A549 (cell line): Measurements from ENCODE around the gene PDLIM1. TPM values are rescaled to one million over a fixed set of nuclear protein-coding genes. Genes with fewer than 3 reads are reported as not detected.
A peak's percentile ranks its signal among the peaks of the same experiment; 100 is the strongest.

ENCODE experiments used
- ATAC-seq, 2 experiments: fragments of 200-7000 bp in 1 of 2; fragments of >200 bp in 1 of 2; cut with Nextera tagmentation in 1 of 2; cut with Tn5 transposase in 1 of 2; 3 replicates each; pipeline versions ENCODE4 v1.8.0 to v1.9.1; 2018 to 2020; ENCODE audit warnings: mild to moderate bottlenecking in 1 of 2, moderate library complexity in 1 of 2
- CTCF ChIA-PET: fragments of 300-600 bp; sonication (Branson Sonifier 250); formaldehyde crosslinking; extraction: SDS; loops from one replicate; lab custom pipeline; 2021; ENCODE audit warnings: antibody characterized with exemption, inconsistent platforms; lab: Yijun Ruan, JAX
- POLR2A ChIA-PET: fragments of 350-600 bp; formaldehyde crosslinking; extraction: SDS; loops from one replicate; lab custom pipeline; 2021; ENCODE audit warnings: antibody characterized with exemption, inconsistent platforms; lab: Yijun Ruan, JAX
- DNase-seq, 2 experiments: peaks; one replicate each; pipeline versions ENCODE4 v3.0.0 to v3.0.0-alpha.2; 2011 to 2016; ENCODE audit warnings: low read depth in 1 of 2, low spot score in 1 of 2
- FAIRE-seq: peaks from 2 replicates; lab custom pipeline; 2011; peaks lifted over from hg19 to GRCh38; lab: Jason Lieb, UNC
- H3K27ac ChIP-seq, 2 experiments: fragments of >200 bp; sonication (Bioruptor Twin); formaldehyde crosslinking; 3 replicates each; pipeline ENCODE4 v1.5.1; 2016 to 2017
- H3K4me1 ChIP-seq: fragments of >200 bp; sonication (Bioruptor Twin); formaldehyde crosslinking; 3 replicates; pipeline ENCODE4 v1.6.1; 2016
- H3K4me2 ChIP-seq: fragments of >200 bp; sonication (Bioruptor Twin); formaldehyde crosslinking; 3 replicates; pipeline ENCODE4 v1.6.1; 2016
- H3K4me3 ChIP-seq: fragments of >200 bp; sonication (Bioruptor Twin); formaldehyde crosslinking; 3 replicates; pipeline ENCODE4 v1.5.1; 2016
- H3K9me3 ChIP-seq: fragments of >200 bp; sonication (Bioruptor Twin); formaldehyde crosslinking; 3 replicates; pipeline ENCODE4 v1.6.1; 2016
- CBX2 ChIP-seq: fragments of 200-600 bp; sonication (generic); IDR thresholded peaks from 2 replicates; pipeline ENCODE4 v1.6.1; 2016; ENCODE audit warnings: low read depth, mild to moderate bottlenecking, borderline replicate concordance
- CBX8 ChIP-seq: fragments of 200-600 bp; sonication (generic); IDR thresholded peaks from 2 replicates; pipeline ENCODE4 v1.6.1; 2016
- EHF ChIP-seq: fragments of 250-450 bp; sonication (Bioruptor Pico); IDR thresholded peaks from 2 replicates; pipeline ENCODE4 v1.5.0; 2020; ENCODE audit warnings: mild to moderate bottlenecking
- EHMT2 ChIP-seq: fragments of 200-600 bp; sonication (generic); IDR thresholded peaks from 2 replicates; pipeline ENCODE4 v1.6.1; 2016; ENCODE audit warnings: antibody characterized with exemption, low read depth, mild to moderate bottlenecking, moderate library complexity
- FOSB ChIP-seq: fragments of 250-450 bp; sonication (Bioruptor Pico); IDR thresholded peaks from 2 replicates; pipeline ENCODE4 v1.5.0; 2020; ENCODE audit warnings: mild to moderate bottlenecking, moderate library complexity
- FOSL2 ChIP-seq, 2 experiments: fragments of 450-650 bp in 1 of 2; fragments of >200 bp in 1 of 2; sonication (Bioruptor Twin) in 1 of 2; formaldehyde crosslinking; IDR thresholded peaks; 2 replicates each; pipeline versions ENCODE4 v1.5.0 to v1.6.1; 2016 to 2020; ENCODE audit warnings: mild to moderate bottlenecking in 1 of 2, moderate library complexity in 1 of 2
- FOXS1 ChIP-seq: fragments of 250-450 bp; sonication (Bioruptor Pico); IDR thresholded peaks from 2 replicates; pipeline ENCODE4 v1.5.0; 2020; ENCODE audit warnings: mild to moderate bottlenecking, moderate library complexity
- GATA3 ChIP-seq: IDR thresholded peaks from 2 replicates; pipeline ENCODE4 v1.6.1; 2012; ENCODE audit warnings: borderline replicate concordance
- HOXA7 ChIP-seq: fragments of 250-450 bp; sonication (Bioruptor Pico); IDR thresholded peaks from 2 replicates; pipeline ENCODE4 v1.5.0; 2020; ENCODE audit warnings: mild to moderate bottlenecking, moderate library complexity
- JUNB ChIP-seq: fragments of >200 bp; sonication (Bioruptor Twin); formaldehyde crosslinking; IDR thresholded peaks from 2 replicates; pipeline ENCODE4 v1.6.1; 2016
- MAFK ChIP-seq: fragments of 450-650 bp; IDR thresholded peaks from 2 replicates; pipeline ENCODE4 v1.6.1; 2014; ENCODE audit not compliant: partially characterized antibody
- NFE2L2 ChIP-seq: fragments of 150-350 bp; conservative IDR thresholded peaks from 2 replicates; pipeline ENCODE4 v1.6.1; 2014; ENCODE audit warnings: low read length
- NR3C1 ChIP-seq: fragments of >200 bp; sonication (Bioruptor Twin); formaldehyde crosslinking; IDR thresholded peaks from 3 replicates; pipeline ENCODE4 v1.6.1; 2017
- PHF8 ChIP-seq: fragments of 200-600 bp; sonication (generic); IDR thresholded peaks from 2 replicates; pipeline ENCODE4 v1.6.1; 2016; ENCODE audit warnings: low read depth, mild to moderate bottlenecking, antibody characterized with exemption, moderate library complexity, borderline replicate concordance
- SREBF2 ChIP-seq: fragments of 450-650 bp; IDR thresholded peaks from 2 replicates; pipeline ENCODE4 v1.6.1; 2014; ENCODE audit warnings: mild to moderate bottlenecking, moderate library complexity
- ZSCAN20 ChIP-seq: fragments of 250-450 bp; sonication (Bioruptor Pico); IDR thresholded peaks from 2 replicates; pipeline ENCODE4 v1.8.0; 2022; ENCODE audit warnings: mild to moderate bottlenecking, moderate library complexity
- WGBS: methylation state at CpG from one replicate; pipeline ENCODE4 v1.1.6; 2017; ENCODE audit errors: missing lambda C conversion rate; 5-methylcytosine and 5-hydroxymethylcytosine counted together
- polyA plus RNA-seq, 4 experiments: library from polyadenylated mRNA; depleted of rRNA in 3 of 4; stranded (reverse); fragments of >200 nt; fragmentation: RNase III in 1 of 4; extraction: RNeasy Plus Mini Kit Qiagen cat#74134 plus additional on column Dnase treatment in 1 of 4; gene quantifications; 2 replicates in 3 of 4; 3 replicates in 1 of 4; pipeline ENCODE4 v1.2.3, GENCODE V29; 2011 to 2017
- TF ChIP-seq, protein P1 (sequence below): IDR thresholded peaks from 2 replicates; pipeline ENCODE4 v1.6.1; 2012
- TF ChIP-seq, protein P2 (sequence below): fragments of 250-450 bp; sonication (Bioruptor Pico); IDR thresholded peaks from 2 replicates; pipeline ENCODE4 v1.5.0; 2021; ENCODE audit warnings: mild to moderate bottlenecking, moderate library complexity, borderline replicate concordance
- TF ChIP-seq, protein P3 (sequence below): IDR thresholded peaks from 2 replicates; pipeline ENCODE4 v1.6.1; 2012; ENCODE audit warnings: low read depth, borderline replicate concordance
- TF ChIP-seq, protein P4 (sequence below): fragments of 450-650 bp; IDR thresholded peaks from 2 replicates; pipeline ENCODE4 v1.6.1; 2014; ENCODE audit warnings: antibody characterized with exemption

The PDLIM1 gene
- polyA plus RNA-seq, 2 of the 4 experiments (the other 2 are of a cell fraction): 92.5 to 128 TPM

DNA sequence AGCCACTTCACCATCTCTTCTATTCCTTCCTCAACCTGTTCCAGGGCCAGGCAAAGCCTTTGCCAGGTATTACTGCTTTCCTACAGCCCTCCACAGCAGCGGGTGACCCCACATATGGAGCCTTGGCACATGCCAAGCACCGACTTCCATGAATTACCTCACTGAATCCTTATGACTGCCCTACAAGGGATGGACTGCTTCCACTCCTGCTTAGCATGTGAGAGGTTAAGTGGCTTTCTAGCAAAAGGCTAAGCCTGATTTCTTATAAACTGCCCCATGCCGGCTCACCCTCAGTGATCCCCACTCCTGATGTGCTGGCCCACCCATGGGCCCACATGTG lies 44.0 kb upstream of the PDLIM1 start:
- H3K27ac ChIP-seq: peak overlapping the region; percentile 46 to 75; a peak in 5 of 6 replicates
- ATAC-seq: peak in 1 of 2 experiments; percentile 12; a peak in 2 of 6 replicates
- no peak overlapping the region for H3K4me3 ChIP-seq
- TF ChIP-seq FOXS1: no peak
- TF ChIP-seq EHF: no peak
- no peak for TF ChIP-seq MAFK
- TF ChIP-seq, protein P1, sequence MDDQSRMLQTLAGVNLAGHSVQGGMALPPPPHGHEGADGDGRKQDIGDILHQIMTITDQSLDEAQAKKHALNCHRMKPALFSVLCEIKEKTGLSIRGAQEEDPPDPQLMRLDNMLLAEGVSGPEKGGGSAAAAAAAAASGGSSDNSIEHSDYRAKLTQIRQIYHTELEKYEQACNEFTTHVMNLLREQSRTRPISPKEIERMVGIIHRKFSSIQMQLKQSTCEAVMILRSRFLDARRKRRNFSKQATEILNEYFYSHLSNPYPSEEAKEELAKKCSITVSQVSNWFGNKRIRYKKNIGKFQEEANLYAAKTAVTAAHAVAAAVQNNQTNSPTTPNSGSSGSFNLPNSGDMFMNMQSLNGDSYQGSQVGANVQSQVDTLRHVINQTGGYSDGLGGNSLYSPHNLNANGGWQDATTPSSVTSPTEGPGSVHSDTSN: no peak
- TF ChIP-seq, protein P2, sequence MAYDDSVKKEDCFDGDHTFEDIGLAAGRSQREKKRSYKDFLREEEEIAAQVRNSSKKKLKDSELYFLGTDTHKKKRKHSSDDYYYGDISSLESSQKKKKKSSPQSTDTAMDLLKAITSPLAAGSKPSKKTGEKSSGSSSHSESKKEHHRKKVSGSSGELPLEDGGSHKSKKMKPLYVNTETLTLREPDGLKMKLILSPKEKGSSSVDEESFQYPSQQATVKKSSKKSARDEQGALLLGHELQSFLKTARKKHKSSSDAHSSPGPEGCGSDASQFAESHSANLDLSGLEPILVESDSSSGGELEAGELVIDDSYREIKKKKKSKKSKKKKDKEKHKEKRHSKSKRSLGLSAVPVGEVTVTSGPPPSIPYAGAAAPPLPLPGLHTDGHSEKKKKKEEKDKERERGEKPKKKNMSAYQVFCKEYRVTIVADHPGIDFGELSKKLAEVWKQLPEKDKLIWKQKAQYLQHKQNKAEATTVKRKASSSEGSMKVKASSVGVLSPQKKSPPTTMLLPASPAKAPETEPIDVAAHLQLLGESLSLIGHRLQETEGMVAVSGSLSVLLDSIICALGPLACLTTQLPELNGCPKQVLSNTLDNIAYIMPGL (CRISPR knock-in tag): no peak
- TF ChIP-seq, protein P3, sequence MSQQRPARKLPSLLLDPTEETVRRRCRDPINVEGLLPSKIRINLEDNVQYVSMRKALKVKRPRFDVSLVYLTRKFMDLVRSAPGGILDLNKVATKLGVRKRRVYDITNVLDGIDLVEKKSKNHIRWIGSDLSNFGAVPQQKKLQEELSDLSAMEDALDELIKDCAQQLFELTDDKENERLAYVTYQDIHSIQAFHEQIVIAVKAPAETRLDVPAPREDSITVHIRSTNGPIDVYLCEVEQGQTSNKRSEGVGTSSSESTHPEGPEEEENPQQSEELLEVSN: no peak
- TF ChIP-seq EHMT2: no peak
- no peak for TF ChIP-seq JUNB
- TF ChIP-seq SREBF2: no peak
- TF ChIP-seq NFE2L2: no peak
- no peak for TF ChIP-seq HOXA7 (CRISPR knock-in tag)
- no peak for TF ChIP-seq PHF8
- no peak for TF ChIP-seq NR3C1
- TF ChIP-seq GATA3: no peak
- no peak for TF ChIP-seq FOSB (CRISPR knock-in tag)
- no peak for TF ChIP-seq CBX2
- no peak for TF ChIP-seq ZSCAN20 (CRISPR knock-in tag)
- no peak for TF ChIP-seq CBX8
- no peak for DNase-seq
- H3K9me3 ChIP-seq: no peaks in the 10 kb centered on the region
- ChIA-PET CTCF (interaction anchor here (1.2 to 5.2 kb wide), 3 partner anchors 10 to 88 kb away, joined by 5 to 27 read pairs (median 5); no protein-coding TSS in a partner anchor), POLR2A (no interaction called here)
- FAIRE-seq: no peak
- H3K4me2 ChIP-seq: peak overlapping the region; percentile 52
- 58% methylated on average over 3 of the region's 3 CpGs for WGBS
- peaks cover 43% of the 10 kb centered on the region for H3K4me1 ChIP-seq

DNA sequence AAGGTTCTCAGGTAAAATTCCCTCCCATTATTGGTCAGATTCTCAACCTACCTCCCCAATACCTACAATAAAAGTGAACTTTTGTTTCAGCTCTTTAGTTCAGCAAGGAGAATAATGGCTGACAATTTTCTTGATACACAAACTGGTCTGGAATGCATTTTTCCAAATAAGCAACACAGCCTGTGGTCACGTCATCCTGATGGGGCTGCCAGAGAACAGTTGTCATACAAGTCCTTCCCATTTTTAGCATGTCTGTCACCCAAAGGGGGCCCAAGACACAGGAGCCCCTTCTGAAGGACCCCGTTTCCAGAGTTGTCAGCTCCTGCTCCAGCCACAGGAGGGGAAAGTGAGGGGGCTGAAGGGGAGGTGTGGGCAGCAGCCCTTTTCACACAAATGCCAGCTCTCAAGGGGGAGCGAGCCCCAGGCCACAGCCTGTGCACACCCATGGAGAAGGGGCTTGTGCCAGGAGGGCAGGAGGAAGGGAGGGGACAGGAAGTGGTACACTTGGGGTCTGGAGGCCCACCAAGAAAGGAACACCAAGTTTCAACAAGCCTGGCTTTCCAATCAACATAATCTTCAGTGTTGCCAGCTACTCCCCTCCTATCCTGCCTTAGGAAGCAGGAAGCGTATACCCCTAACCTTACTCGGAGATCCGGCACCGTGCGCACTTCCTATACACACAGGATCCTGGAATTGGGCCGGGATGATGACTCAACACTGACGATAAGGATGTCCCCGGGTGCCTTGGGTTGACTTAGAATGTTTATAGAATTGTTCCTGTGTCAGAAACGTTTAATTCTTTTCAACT lies 43.4 kb upstream of the PDLIM1 start:
- H3K9me3 ChIP-seq: no peaks in the 10 kb centered on the region
- FAIRE-seq: peak; percentile 73
- POLR2A ChIA-PET: no interaction called here
- peak; percentile 62 to 74; a peak in 4 of 6 replicates for ATAC-seq
- TF ChIP-seq, protein P4, sequence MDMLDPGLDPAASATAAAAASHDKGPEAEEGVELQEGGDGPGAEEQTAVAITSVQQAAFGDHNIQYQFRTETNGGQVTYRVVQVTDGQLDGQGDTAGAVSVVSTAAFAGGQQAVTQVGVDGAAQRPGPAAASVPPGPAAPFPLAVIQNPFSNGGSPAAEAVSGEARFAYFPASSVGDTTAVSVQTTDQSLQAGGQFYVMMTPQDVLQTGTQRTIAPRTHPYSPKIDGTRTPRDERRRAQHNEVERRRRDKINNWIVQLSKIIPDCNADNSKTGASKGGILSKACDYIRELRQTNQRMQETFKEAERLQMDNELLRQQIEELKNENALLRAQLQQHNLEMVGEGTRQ: no peak
- no peak for TF ChIP-seq FOSL2 (IDR thresholded peaks at IDR 0.05)
- peak; percentile 20; the same call in 1 of the 2 replicates for TF ChIP-seq FOSL2 (CRISPR knock-in tag; IDR thresholded peaks at IDR 0.05)
- CTCF ChIA-PET: interaction anchor here (0.9 to 5.2 kb wide), 5 partner anchors 11 to 87 kb away, joined by 3 to 27 read pairs (median 5); no protein-coding TSS in a partner anchor
- peak; percentile 35 to 45 for DNase-seq
- WGBS: 37% methylated on average over 12 of the region's 12 CpGs
- peak overlapping the region; percentile 52 for H3K4me2 ChIP-seq
- H3K27ac ChIP-seq: peak overlapping the region; percentile 46 to 75; a peak in 5 of 6 replicates
- peaks cover 47% of the 10 kb centered on the region for H3K4me1 ChIP-seq
- H3K4me3 ChIP-seq: no peak overlapping the region
